Panc1 (cell line): ENCODE results near the gene SFN. TPM values are rescaled to one million over a fixed set of nuclear protein-coding genes. Genes with fewer than 3 reads are reported as not detected.
"Not testable (repeated sequence)": the region's sequence is repeated elsewhere in the genome, so short reads cannot be mapped to it uniquely, and the experiment has no call there.

Source experiments
- ATAC-seq: fragments of 200-7000 bp; cut with Tn5 transposase; 2 replicates; pipeline ENCODE4 v1.9.1; 2020; ENCODE audit warnings: mild to moderate bottlenecking, moderate library complexity
- BruUV-seq: library from RNA; stranded (reverse); fragments of 400-500 nt; replicated peaks from 2 replicates; lab custom pipeline; 2021; lab: Mats Ljungman, UMichigan
- CTCF ChIA-PET: fragments of 300-600 bp; sonication (Branson Sonifier 250); formaldehyde crosslinking; loops from one replicate; lab custom pipeline; 2022; ENCODE audit warnings: antibody characterized with exemption; lab: Charles Lee
- POLR2A ChIA-PET: fragments of 300-600 bp; sonication (Branson Sonifier 250); formaldehyde crosslinking; loops from one replicate; lab custom pipeline; 2022; ENCODE audit warnings: antibody characterized with exemption; lab: Charles Lee
- DNase-seq: peaks from one replicate; pipeline ENCODE4 v3.0.0-alpha.2; 2010; ENCODE audit warnings: low read depth, low spot score
- H3K27ac ChIP-seq: 2 replicates; pipeline ENCODE4 v1.5.1; 2011; ENCODE audit warnings: mild to moderate bottlenecking, low read length, inconsistent platforms
- H3K27me3 ChIP-seq: fragments of 200-500 bp; sonication (Bioruptor generic); 2 replicates; pipeline ENCODE4 v1.6.0; 2014; ENCODE audit warnings: low read length, inconsistent platforms; ENCODE audit not compliant: control insufficient read depth, insufficient read depth
- H3K36me3 ChIP-seq: fragments of 200-500 bp; sonication (Bioruptor generic); 2 replicates; pipeline ENCODE4 v1.5.1; 2014; ENCODE audit warnings: inconsistent platforms, mild to moderate bottlenecking, low read length, moderate library complexity; ENCODE audit not compliant: control insufficient read depth, insufficient read depth
- H3K4me1 ChIP-seq: 2 replicates; pipeline ENCODE4 v1.5.1; 2011; ENCODE audit warnings: inconsistent platforms, mild to moderate bottlenecking, low read length, moderate library complexity; ENCODE audit not compliant: control insufficient read depth, insufficient read depth
- H3K4me3 ChIP-seq, 2 experiments: 2 replicates each; pipeline ENCODE4 v1.5.1; 2011 to 2012; ENCODE audit warnings: low read depth in 2 of 2, low read length in 2 of 2, mild to moderate bottlenecking in 2 of 2, inconsistent platforms in 1 of 2, moderate library complexity in 1 of 2
- H3K9me3 ChIP-seq: fragments of 200-500 bp; sonication (Bioruptor generic); 2 replicates; pipeline ENCODE4 v1.5.1; 2014; ENCODE audit warnings: low read depth, mild to moderate bottlenecking, inconsistent platforms, low read length, moderate library complexity; ENCODE audit not compliant: control insufficient read depth, insufficient read depth
- CTCF ChIP-seq: fragments of 450-650 bp; IDR thresholded peaks from 2 replicates; pipeline ENCODE4 v1.5.1; 2017; ENCODE audit warnings: mild to moderate bottlenecking
- POLR2AphosphoS5 ChIP-seq: IDR thresholded peaks from 2 replicates; pipeline ENCODE4 v1.6.1; 2012; ENCODE audit warnings: mild to moderate bottlenecking, low read depth, low read length, moderate library complexity
- REST ChIP-seq, 2 experiments: IDR thresholded peaks; 2 replicates each; pipeline ENCODE4 v1.6.1; 2011 to 2012; ENCODE audit warnings: low read depth in 2 of 2, control low read depth in 1 of 2, low read length in 1 of 2, mild to moderate bottlenecking in 1 of 2, moderate library complexity in 1 of 2; ENCODE audit not compliant: insufficient read depth in 1 of 2
- SIN3A ChIP-seq: IDR thresholded peaks from 2 replicates; pipeline ENCODE4 v1.6.1; 2012; ENCODE audit warnings: low read depth, mild to moderate bottlenecking, low read length, moderate library complexity, borderline replicate concordance; ENCODE audit not compliant: insufficient read depth
- TCF7L2 ChIP-seq: IDR thresholded peaks from 2 replicates; pipeline ENCODE4 v1.6.1; 2011; ENCODE audit warnings: mild to moderate bottlenecking, low read depth, low read length, inconsistent platforms
- in situ Hi-C: cut with HindIII; loops from 2 replicates; pipeline ENCODE4 v1.10.0; 2016; ENCODE audit warnings: low sequenced_read_pairs, low pct_unique_long_range_greater_than_20kb
- intact Hi-C: fragments of 100-400 bp; cut with micrococcal nuclease; formaldehyde crosslinking; loops from one replicate; pipeline ENCODE4 v1.10.0; 2022; ENCODE audit not compliant: unreplicated experiment
- total RNA-seq: library from RNA; stranded (reverse); gene quantifications from one replicate; pipeline ENCODE4 v1.2.1, GENCODE V29; 2021; ENCODE audit not compliant: unreplicated experiment

SFN gene
- total RNA-seq, 1 experiment from 2014 or later = 188 TPM

- H3K27me3 ChIP-seq = no peaks in the 10 kb centered on the region
- intact Hi-C loops = no loop called here
- H3K4me1 ChIP-seq = no peaks in the 10 kb centered on the region
- H3K9me3 ChIP-seq = no peaks in the 10 kb centered on the region
- no peak overlapping the region for H3K4me3 ChIP-seq
- ChIA-PET CTCF (no interaction called here), POLR2A (no interaction called here)
- in situ Hi-C loops = no loop called here
- no peaks in the 10 kb centered on the region for H3K36me3 ChIP-seq
- ATAC-seq (peak; percentile 27; the same call in 1 of the 2 replicates), DNase-seq (no peak)
- BruUV-seq = no TSS peak
- TF ChIP-seq REST (IDR thresholded peaks at IDR 0.05; ENCODE audit: insufficient read depth in 1 of 2, low read depth in 2 of 2, low read length in 1 of 2) (no peak), POLR2AphosphoS5 (no peak), TCF7L2 (no peak), CTCF (no peak), SIN3A (no peak)
- no peak overlapping the region for H3K27ac ChIP-seq
Observed at GRCh38 chr1:26839779-26840178, 23.2 kb upstream of the SFN start.

GRCh38 chr1:26844424-26845196, 18.3 kb upstream of the SFN start:
- intact Hi-C loops (no loop called here), in situ Hi-C loops (no loop called here)
- no peaks in the 10 kb centered on the region for H3K9me3 ChIP-seq
- H3K4me1 ChIP-seq = 0 out of 2 replicates have a peak, but pooled peaks cover 3% of the 10 kb centered on the region
- H3K36me3 ChIP-seq = no peaks in the 10 kb centered on the region; the same call in 1 of the 2 replicates
- ChIA-PET CTCF (interaction anchor here (0.7 kb wide), 1 partner anchor 16 kb away, joined by 4 read pairs; no protein-coding TSS in a partner anchor), POLR2A (interaction anchor here (0.7 kb wide), 1 partner anchor 38 kb away, joined by 3 read pairs; no protein-coding TSS in a partner anchor)
- TF ChIP-seq SIN3A = no peak
- TF ChIP-seq REST (IDR thresholded peaks at IDR 0.05; ENCODE audit: insufficient read depth in 1 of 2, low read depth in 2 of 2, low read length in 1 of 2) = no peak
- no peak overlapping the region for H3K4me3 ChIP-seq
- no peak overlapping the region for H3K27ac ChIP-seq
- no peaks in the 10 kb centered on the region for H3K27me3 ChIP-seq
- ATAC-seq (no peak), DNase-seq (no peak)
- BruUV-seq = no TSS peak

GRCh38 chr1:26847826-26848225, 15.1 kb upstream of the SFN start:
- BruUV-seq, H3K4me3 ChIP-seq, H3K27ac ChIP-seq, intact Hi-C loops, H3K36me3 ChIP-seq, POLR2A ChIA-PET, H3K4me1 ChIP-seq, H3K9me3 ChIP-seq, ATAC-seq, in situ Hi-C loops, DNase-seq, H3K27me3 ChIP-seq, CTCF ChIA-PET: not testable (repeated sequence)
